ENCODE results near the gene PIEZO2. TPM values are rescaled to one million over a fixed set of nuclear protein-coding genes. Genes with fewer than 3 reads are reported as not detected.

Gene PIEZO2
- total and polyA plus RNA-seq, 2 experiments from 2014 or later = 24.5 to 70.8 TPM

DNA sequence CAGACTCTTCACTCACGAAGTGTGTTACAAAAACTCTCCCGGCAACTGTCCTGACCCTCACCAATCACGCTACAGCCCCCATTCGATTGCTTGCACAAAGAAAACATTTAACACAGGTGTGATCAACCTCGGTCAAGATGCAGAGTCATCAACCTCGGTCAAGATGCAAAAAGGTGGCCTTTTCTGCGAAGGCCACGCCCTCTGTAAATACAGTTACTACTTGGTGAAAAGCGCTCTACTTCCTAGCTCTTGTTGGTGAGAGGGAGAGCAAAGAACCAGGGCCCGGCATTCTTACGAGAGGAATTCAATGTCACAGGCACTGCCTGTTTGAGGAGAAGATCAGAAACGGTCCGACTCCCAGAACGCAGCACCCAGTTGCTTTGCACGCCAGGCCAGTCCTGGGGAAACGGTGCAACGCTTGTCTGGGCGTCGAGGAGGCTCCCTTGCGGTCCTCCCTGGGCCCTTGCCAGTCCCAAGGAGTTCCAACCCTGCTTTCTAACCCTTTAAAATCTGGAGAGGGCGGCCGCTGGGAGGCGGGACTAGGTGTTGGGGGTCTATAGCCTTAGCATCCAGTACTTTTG, 1.9 kb downstream of the PIEZO2 start:
- Histone ChIP-seq H3K4me1 (ENCODE audit: insufficient read depth) (peaks cover 13% of the 10 kb centered on the region), H3K9me3 (ENCODE audit: low read depth) (no peaks in the 10 kb centered on the region), H3K36me3 (replicated peaks; ENCODE audit: insufficient read depth, low read depth) (no peaks in the 10 kb centered on the region), H3K27me3 (peaks cover 53% of the 10 kb centered on the region), H2AFZ (peak overlapping the region; percentile 50), H3K79me2 (peaks cover 35% of the 10 kb centered on the region), H4K20me1 (ENCODE audit: insufficient read depth, poor library complexity, severe bottlenecking) (no peaks in the 10 kb centered on the region), H3K4me3 (peak overlapping the region; percentile 81), H3K4me2 (peak overlapping the region; percentile 97), H3K27ac (peak overlapping the region; percentile 54), H3K9me2 (replicated peaks; ENCODE audit: insufficient read depth) (no peaks in the 10 kb centered on the region)
- 23% methylated on average over 23 of the region's 23 CpGs for WGBS (ENCODE audit: low lambda C conversion rate, missing lambda C conversion rate)
- DNase-seq (ENCODE audit: low spot score) = peak; percentile 45
- TF ChIP-seq, protein P1, sequence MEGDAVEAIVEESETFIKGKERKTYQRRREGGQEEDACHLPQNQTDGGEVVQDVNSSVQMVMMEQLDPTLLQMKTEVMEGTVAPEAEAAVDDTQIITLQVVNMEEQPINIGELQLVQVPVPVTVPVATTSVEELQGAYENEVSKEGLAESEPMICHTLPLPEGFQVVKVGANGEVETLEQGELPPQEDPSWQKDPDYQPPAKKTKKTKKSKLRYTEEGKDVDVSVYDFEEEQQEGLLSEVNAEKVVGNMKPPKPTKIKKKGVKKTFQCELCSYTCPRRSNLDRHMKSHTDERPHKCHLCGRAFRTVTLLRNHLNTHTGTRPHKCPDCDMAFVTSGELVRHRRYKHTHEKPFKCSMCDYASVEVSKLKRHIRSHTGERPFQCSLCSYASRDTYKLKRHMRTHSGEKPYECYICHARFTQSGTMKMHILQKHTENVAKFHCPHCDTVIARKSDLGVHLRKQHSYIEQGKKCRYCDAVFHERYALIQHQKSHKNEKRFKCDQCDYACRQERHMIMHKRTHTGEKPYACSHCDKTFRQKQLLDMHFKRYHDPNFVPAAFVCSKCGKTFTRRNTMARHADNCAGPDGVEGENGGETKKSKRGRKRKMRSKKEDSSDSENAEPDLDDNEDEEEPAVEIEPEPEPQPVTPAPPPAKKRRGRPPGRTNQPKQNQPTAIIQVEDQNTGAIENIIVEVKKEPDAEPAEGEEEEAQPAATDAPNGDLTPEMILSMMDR (IDR thresholded peaks at IDR 0.05; ENCODE audit: poor library complexity) = no peak
- TF ChIP-seq EZH2phosphoT487 (IDR thresholded peaks at IDR 0.05; ENCODE audit: low read depth, severe bottlenecking, unreplicated experiment) = no peak
- TF ChIP-seq EZH2 (IDR thresholded peaks at IDR 0.05; ENCODE audit: borderline replicate concordance) = no peak

DNA sequence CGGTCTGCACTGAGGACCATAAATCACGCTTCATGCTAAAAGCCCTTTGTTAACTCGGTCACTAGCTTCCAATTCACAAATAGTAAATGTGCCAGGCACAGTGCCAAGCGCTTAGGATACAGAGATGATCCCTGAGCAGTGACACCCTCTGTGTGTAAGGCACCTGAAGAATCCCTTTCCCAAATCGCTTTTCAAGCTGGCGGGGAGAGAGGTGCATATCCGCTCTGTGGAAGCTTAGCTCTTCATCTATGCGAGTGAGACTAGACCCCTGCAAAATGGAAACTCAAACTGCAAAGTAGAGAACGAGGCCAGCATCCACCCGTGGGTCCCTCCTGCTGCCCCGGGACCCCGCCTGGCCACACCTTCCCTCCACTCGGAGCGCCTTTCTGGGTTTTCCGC, 2.4 kb downstream of the PIEZO2 start:
- peak overlapping the region; percentile 54 for H3K27ac ChIP-seq
- H3K9me3 ChIP-seq (ENCODE audit: low read depth) = no peaks in the 10 kb centered on the region
- no peak overlapping the region for H2AFZ ChIP-seq
- peaks cover 13% of the 10 kb centered on the region for H3K4me1 ChIP-seq (ENCODE audit: insufficient read depth)
- H3K36me3 ChIP-seq (replicated peaks; ENCODE audit: insufficient read depth, low read depth) = no peaks in the 10 kb centered on the region
- H4K20me1 ChIP-seq (ENCODE audit: insufficient read depth, poor library complexity, severe bottlenecking) = no peaks in the 10 kb centered on the region
- H3K27me3 ChIP-seq = peaks cover 52% of the 10 kb centered on the region
- TF ChIP-seq, protein P1 (IDR thresholded peaks at IDR 0.05; ENCODE audit: poor library complexity) = no peak
- TF ChIP-seq EZH2phosphoT487 (IDR thresholded peaks at IDR 0.05; ENCODE audit: low read depth, severe bottlenecking, unreplicated experiment) = no peak
- no peak for TF ChIP-seq EZH2 (IDR thresholded peaks at IDR 0.05; ENCODE audit: borderline replicate concordance)
- H3K4me2 ChIP-seq = peak overlapping the region; percentile 97
- no peak for DNase-seq (ENCODE audit: low spot score)
- no peaks in the 10 kb centered on the region for H3K9me2 ChIP-seq (replicated peaks; ENCODE audit: insufficient read depth)
- whole genome bisulfite sequencing (ENCODE audit: low lambda C conversion rate, missing lambda C conversion rate) = 46% methylated on average over 15 of the region's 15 CpGs
- peaks cover 38% of the 10 kb centered on the region for H3K79me2 ChIP-seq
- H3K4me3 ChIP-seq = peak overlapping the region; percentile 81

DNA sequence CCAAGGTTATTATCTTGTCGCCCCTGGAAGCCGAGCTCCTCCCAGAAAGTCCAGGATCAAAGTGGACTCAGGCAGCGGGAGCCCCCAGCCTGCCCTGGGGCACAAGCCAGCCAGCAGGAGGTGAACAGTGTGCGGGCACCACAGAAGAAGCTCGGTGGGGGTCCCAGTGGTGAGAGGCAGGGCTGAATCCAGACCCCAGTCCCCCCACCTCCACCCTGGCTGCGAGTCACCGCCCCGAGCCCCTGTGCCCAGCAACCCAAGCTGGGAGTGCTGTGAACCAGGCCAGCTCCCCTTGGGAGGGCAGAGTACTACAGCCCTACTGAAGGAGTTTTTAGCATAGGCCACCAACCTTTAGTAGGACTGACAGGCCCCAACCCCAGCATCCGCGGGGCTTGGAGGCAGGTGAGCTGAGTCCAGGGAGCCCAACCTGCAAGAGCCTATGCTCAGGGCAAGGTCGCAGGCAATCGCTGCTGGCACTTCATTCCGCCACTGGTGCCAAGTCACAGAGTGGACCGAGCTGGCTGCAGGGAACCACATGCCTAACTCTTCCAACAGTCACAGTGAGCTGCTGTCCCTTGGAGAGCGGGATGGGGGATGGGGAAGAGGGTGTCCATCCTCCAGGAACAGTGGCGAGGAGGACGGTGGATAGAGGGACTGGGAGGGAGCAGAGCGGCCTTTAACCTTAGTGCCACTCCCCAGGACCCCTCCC, 3.0 kb downstream of the PIEZO2 start:
- TF ChIP-seq EZH2 (IDR thresholded peaks at IDR 0.05; ENCODE audit: borderline replicate concordance) (no peak), EZH2phosphoT487 (IDR thresholded peaks at IDR 0.05; ENCODE audit: low read depth, severe bottlenecking, unreplicated experiment) (no peak)
- TF ChIP-seq, protein P1 (IDR thresholded peaks at IDR 0.05; ENCODE audit: poor library complexity) = no peak
- Histone ChIP-seq H3K27ac (peak overlapping the region; percentile 54), H3K27me3 (peaks cover 47% of the 10 kb centered on the region), H4K20me1 (ENCODE audit: insufficient read depth, poor library complexity, severe bottlenecking) (no peaks in the 10 kb centered on the region), H2AFZ (no peak overlapping the region), H3K4me3 (no peak overlapping the region), H3K79me2 (peaks cover 41% of the 10 kb centered on the region), H3K4me1 (ENCODE audit: insufficient read depth) (peaks cover 13% of the 10 kb centered on the region), H3K4me2 (peak overlapping the region; percentile 97), H3K9me2 (replicated peaks; ENCODE audit: insufficient read depth) (no peaks in the 10 kb centered on the region), H3K9me3 (ENCODE audit: low read depth) (no peaks in the 10 kb centered on the region), H3K36me3 (replicated peaks; ENCODE audit: insufficient read depth, low read depth) (no peaks in the 10 kb centered on the region)
- WGBS (ENCODE audit: low lambda C conversion rate, missing lambda C conversion rate) = 52% methylated on average over 18 of the region's 18 CpGs
- no peak for DNase-seq (ENCODE audit: low spot score)

All from hepatocyte (in vitro differentiated cells).